Activated CD8-positive, alpha-beta memory T cell treated with anti-CD3 and anti-CD28 coated beads, Interleukin-2, amount 50 U/mL, for 4 hours (primary cell): Measurements from ENCODE around the gene GP2.

Experiments
- DNase-seq: peaks from one replicate; pipeline ENCODE4 v3.0.0-alpha.2; 2020

The GP2 gene

GRCh38 chr16:20327444-20328041, at the start of gene GP2:
TSS of gene GP2 (minus strand) at chr16:20327513. CDS start at chr16:20326431, 1,082 bp downstream.
- no peak for DNase-seq

GRCh38 chr16:20372701-20373100, 45.4 kb upstream of the GP2 start:
- DNase-seq, result no peak

- no peak for DNase-seq
These were observed 42.2 kb upstream of the GP2 start for GRCh38 chr16:20369452-20370054.

- DNase-seq, result no peak
These were observed 36.7 kb upstream of the GP2 start for GRCh38 chr16:20364051-20364450.

GRCh38 chr16:20363191-20363590, 35.9 kb upstream of the GP2 start:
- no peak for DNase-seq

- DNase-seq, result no peak
These were observed 32.7 kb upstream of the GP2 start for GRCh38 chr16:20359997-20360396.

- no peak for DNase-seq
These were observed 27.9 kb upstream of the GP2 start for GRCh38 chr16:20355114-20355782.

GRCh38 chr16:20353379-20353778, 26.1 kb upstream of the GP2 start:
- no peak for DNase-seq

- DNase-seq, result no peak
These were observed 25.3 kb upstream of the GP2 start, which contains the start of gene UMOD for GRCh38 chr16:20352615-20353014. TSS of gene UMOD (minus strand) at chr16:20352715. CDS start at chr16:20350737, 1,978 bp downstream.

GRCh38 chr16:20349615-20350014, 22.3 kb upstream of the GP2 start:
- DNase-seq, result no peak

- DNase-seq, result no peak
These were observed 21.3 kb upstream of the GP2 start for GRCh38 chr16:20348365-20349185.

GRCh38 chr16:20347666-20348364, 20.5 kb upstream of the GP2 start:
- DNase-seq, result no peak

GRCh38 chr16:20344611-20345010, 17.3 kb upstream of the GP2 start:
- DNase-seq, result no peak

GRCh38 chr16:20339744-20340143, 12.4 kb upstream of the GP2 start:
- DNase-seq, result no peak

- no peak for DNase-seq
These were observed 9.6 kb upstream of the GP2 start for GRCh38 chr16:20336955-20337354.

- no peak for DNase-seq
These were observed 7.1 kb upstream of the GP2 start for GRCh38 chr16:20334396-20334795.

- DNase-seq, result no peak
These were observed 5.8 kb upstream of the GP2 start for GRCh38 chr16:20333120-20333519.

GRCh38 chr16:20332411-20332810, 5.1 kb upstream of the GP2 start:
- no peak for DNase-seq

GRCh38 chr16:20331635-20332034, 4.3 kb upstream of the GP2 start:
- no peak for DNase-seq

- no peak for DNase-seq
These were observed 2.3 kb upstream of the GP2 start for GRCh38 chr16:20329392-20330138.

- DNase-seq, result no peak
These were observed 992 bp downstream of the GP2 start for GRCh38 chr16:20326321-20326720.

GRCh38 chr16:20325005-20325404, 2.3 kb downstream of the GP2 start:
- DNase-seq, result no peak
